Naive thymus-derived CD4-positive, alpha-beta T cell (primary cell): ENCODE results near the gene SETD6. TPM values are rescaled to one million over a fixed set of nuclear protein-coding genes. Genes with fewer than 3 reads are reported as not detected.

ENCODE experiments used
- ATAC-seq: fragments of 150-1000 bp; cut with Tn5 transposase; 2 replicates; pipeline ENCODE4 v1.10.0; 2021; ENCODE audit warnings: mild to moderate bottlenecking, moderate library complexity
- CTCF ChIA-PET: fragments of 350-600 bp; sonication (Branson Sonifier 250); formaldehyde crosslinking; loops from one replicate; lab custom pipeline; 2021; ENCODE audit warnings: antibody characterized with exemption; lab: Charles Lee
- POLR2A ChIA-PET: fragments of 350-600 bp; sonication (Branson Sonifier 250); formaldehyde crosslinking; loops from one replicate; lab custom pipeline; 2021; ENCODE audit warnings: antibody characterized with exemption, inconsistent platforms; lab: Charles Lee
- DNase-seq, 9 donors: peaks; one replicate each; pipeline versions ENCODE4 v3.0.0 to v3.0.0-alpha.2; 2020 to 2022; ENCODE audit warnings: mixed read lengths in 1 of 9
- H3K27ac ChIP-seq: one replicate; pipeline ENCODE4 v1.7.0; 2013; ENCODE audit warnings: mild to moderate bottlenecking, low read depth, low read length, moderate library complexity
- H3K27me3 ChIP-seq, 2 donors: one replicate each; pipeline ENCODE4 v1.7.0; 2013; ENCODE audit warnings: low read length in 2 of 2, mild to moderate bottlenecking in 2 of 2, moderate library complexity in 2 of 2; ENCODE audit not compliant: control insufficient read depth in 2 of 2, insufficient read depth in 2 of 2
- H3K36me3 ChIP-seq, 3 experiments: 1 replicate in 2 of 3; 2 replicates in 1 of 3; pipeline ENCODE4 v1.7.0; 2013; ENCODE audit warnings: low read length in 3 of 3, mild to moderate bottlenecking in 3 of 3, moderate library complexity in 1 of 3; ENCODE audit not compliant: insufficient read depth in 3 of 3, control insufficient read depth in 2 of 3
- H3K4me1 ChIP-seq, 2 donors: one replicate each; pipeline ENCODE4 v1.7.0; 2013; ENCODE audit warnings: low read length in 2 of 2, mild to moderate bottlenecking in 2 of 2, moderate library complexity in 1 of 2; ENCODE audit not compliant: control insufficient read depth in 2 of 2, insufficient read depth in 2 of 2
- H3K4me3 ChIP-seq: 2 replicates; pipeline ENCODE4 v1.7.0; 2013; ENCODE audit warnings: mild to moderate bottlenecking, low read length
- H3K9me3 ChIP-seq, 3 experiments: 1 replicate in 2 of 3; 2 replicates in 1 of 3; pipeline ENCODE4 v1.7.0; 2013; ENCODE audit warnings: low read length in 3 of 3; ENCODE audit not compliant: control insufficient read depth in 2 of 3
- H3K27ac Mint-ChIP-seq, 9 donors: one replicate each; pipeline ENCODE4 v1.8.0; 2020 to 2022; ENCODE audit warnings: mixed read lengths in 9 of 9, mild to moderate bottlenecking in 8 of 9, moderate library complexity in 5 of 9, inconsistent platforms in 2 of 9
- H3K27me3 Mint-ChIP-seq, 5 donors: one replicate each; pipeline ENCODE4 v1.8.0; 2021 to 2022; ENCODE audit warnings: mixed read lengths in 5 of 5, mild to moderate bottlenecking in 1 of 5
- H3K36me3 Mint-ChIP-seq, 5 donors: one replicate each; pipeline ENCODE4 v1.8.0; 2020 to 2022; ENCODE audit warnings: mixed read lengths in 5 of 5, mild to moderate bottlenecking in 3 of 5, inconsistent platforms in 1 of 5
- H3K4me1 Mint-ChIP-seq, 7 donors: one replicate each; pipeline ENCODE4 v1.8.0; 2020 to 2022; ENCODE audit warnings: mixed read lengths in 7 of 7, mild to moderate bottlenecking in 3 of 7, inconsistent platforms in 1 of 7
- H3K4me3 Mint-ChIP-seq, 10 donors: one replicate each; pipeline ENCODE4 v1.8.0; 2020 to 2022; ENCODE audit warnings: mild to moderate bottlenecking in 10 of 10, mixed read lengths in 10 of 10, moderate library complexity in 6 of 10, inconsistent platforms in 2 of 10
- H3K9me3 Mint-ChIP-seq, 11 donors: one replicate each; pipeline ENCODE4 v1.8.0; 2020 to 2022; ENCODE audit warnings: mixed read lengths in 11 of 11, mild to moderate bottlenecking in 4 of 11, inconsistent platforms in 1 of 11, moderate library complexity in 1 of 11
- intact Hi-C, 2 donors: fragments of 100-400 bp; cut with micrococcal nuclease; formaldehyde crosslinking; loops; one replicate each; pipeline ENCODE4 v1.15.1; 2023
- polyA plus RNA-seq, 2 donors: library from polyadenylated mRNA; unstranded; fragments of 300-500 nt; fragmentation: Illumina TruSeq; gene quantifications; one replicate each; pipeline ENCODE4 v1.2.3, GENCODE V29; 2021
- total RNA-seq, 6 experiments: library from RNA in 5 of 6; stranded (reverse) in 5 of 6; gene quantifications; 1 replicate in 5 of 6; 2 replicates in 1 of 6; pipeline ENCODE4 v1.2.3 and lab custom pipeline; 2021 to 2026

SETD6 gene
- total and polyA plus RNA-seq, 7 experiments from 2014 or later, result 9.8 to 41.3 (median 23.4) TPM

DNA sequence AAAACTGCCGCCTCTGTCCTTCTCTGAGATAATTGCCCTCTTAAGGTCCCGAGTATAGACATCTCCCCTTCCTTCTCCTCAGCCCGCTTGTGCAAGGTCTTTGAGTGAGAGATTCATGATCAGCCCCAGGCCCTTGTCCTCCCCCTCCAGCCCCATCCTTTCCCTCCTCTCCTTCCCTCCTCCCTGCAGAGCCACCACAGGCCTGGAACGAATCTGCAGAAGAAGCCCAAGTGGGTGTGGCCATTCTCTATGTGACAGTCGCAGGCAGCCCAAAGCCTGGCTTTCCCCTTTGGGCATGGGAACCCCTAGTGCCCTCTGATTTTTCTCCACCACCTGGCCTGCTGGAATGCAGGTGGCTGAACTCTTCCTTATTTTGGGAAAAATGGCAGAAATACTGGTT, 22.6 kb upstream of the SETD6 start:
- H3K4me3 ChIP-seq, result no peak overlapping the region
- no peaks in the 10 kb centered on the region for H3K27me3 ChIP-seq
- POLR2A ChIA-PET, result interaction anchor here (0.6 kb wide), 1 partner anchor 164 kb away, joined by 3 read pairs; no protein-coding TSS in a partner anchor
- H3K4me1 ChIP-seq, result peaks cover 0 to 3% of the 10 kb centered on the region in 2 donors
- Mint-ChIP-seq H3K36me3 (no peaks in the 10 kb centered on the region), H3K27me3 (peaks cover 0 to 6% (median 0%) of the 10 kb centered on the region in 5 donors), H3K27ac (peak overlapping the region in 2 of 9 donors; percentile 47), H3K4me1 (peaks cover 0 to 12% (median 0%) of the 10 kb centered on the region in 7 donors), H3K9me3 (no peaks in the 10 kb centered on the region), H3K4me3 (no peak overlapping the region)
- intact Hi-C loops, result no loop called here
- H3K9me3 ChIP-seq, result no peaks in the 10 kb centered on the region
- H3K27ac ChIP-seq, result no peak overlapping the region
- CTCF ChIA-PET, result interaction anchor here (0.6 to 2.3 kb wide), 3 partner anchors 22 to 156 kb away, joined by 3 to 5 read pairs (median 5); no protein-coding TSS in a partner anchor
- DNase-seq (no peak), ATAC-seq (no peak)
- no peaks in the 10 kb centered on the region for H3K36me3 ChIP-seq

DNA sequence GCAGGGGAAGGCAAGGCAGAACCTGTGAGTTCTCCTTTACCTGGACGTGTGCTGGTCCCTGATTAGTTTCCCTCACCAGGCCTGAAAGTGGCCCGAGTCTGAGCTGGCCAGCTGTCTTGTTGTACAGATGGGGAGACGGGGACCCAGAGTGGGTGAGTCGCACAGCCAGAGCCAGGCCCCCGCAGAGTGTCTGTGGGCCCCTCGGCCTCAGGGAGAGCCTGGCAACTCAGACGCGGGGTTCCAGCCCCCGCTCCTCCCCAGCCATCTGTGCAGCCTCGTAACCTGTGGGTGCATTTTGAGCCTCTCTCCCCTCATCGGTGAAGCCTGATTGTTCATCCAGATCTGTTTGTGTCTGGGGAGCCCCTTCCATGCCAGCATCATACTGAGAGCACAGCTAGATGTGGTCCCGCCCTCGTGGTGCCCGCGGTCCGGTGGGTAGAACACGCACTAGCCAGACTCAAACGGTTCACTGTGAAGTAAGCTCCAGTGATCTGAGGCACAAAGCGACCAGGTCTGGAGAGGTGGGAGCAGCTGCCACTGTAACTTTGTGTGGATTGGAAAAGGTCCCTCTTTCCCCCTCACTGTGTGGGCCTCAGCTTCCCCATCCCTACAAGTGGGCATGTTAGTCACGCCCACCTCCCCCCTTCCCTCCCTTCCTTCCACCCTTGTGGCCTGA, 21.4 kb upstream of the SETD6 start:
- ChIA-PET CTCF (interaction anchor here (1.2 to 2.3 kb wide), 2 partner anchors 18 to 157 kb away, joined by 3 to 5 read pairs; no protein-coding TSS in a partner anchor), POLR2A (no interaction called here)
- Histone ChIP-seq H3K9me3 (no peaks in the 10 kb centered on the region), H3K4me1 (peaks cover 0 to 3% of the 10 kb centered on the region in 2 donors), H3K27ac (no peak overlapping the region), H3K27me3 (no peaks in the 10 kb centered on the region), H3K4me3 (no peak overlapping the region), H3K36me3 (no peaks in the 10 kb centered on the region)
- H3K4me1 Mint-ChIP-seq, result peaks cover 0 to 14% (median 0%) of the 10 kb centered on the region in 7 donors
- H3K27ac Mint-ChIP-seq, result no peak overlapping the region
- no peaks in the 10 kb centered on the region for H3K9me3 Mint-ChIP-seq
- no peaks in the 10 kb centered on the region for H3K36me3 Mint-ChIP-seq
- DNase-seq, result no peak
- H3K27me3 Mint-ChIP-seq, result peaks cover 0 to 7% (median 0%) of the 10 kb centered on the region in 5 donors
- no peak for ATAC-seq
- intact Hi-C loops, result no loop called here
- H3K4me3 Mint-ChIP-seq, result no peak overlapping the region

DNA sequence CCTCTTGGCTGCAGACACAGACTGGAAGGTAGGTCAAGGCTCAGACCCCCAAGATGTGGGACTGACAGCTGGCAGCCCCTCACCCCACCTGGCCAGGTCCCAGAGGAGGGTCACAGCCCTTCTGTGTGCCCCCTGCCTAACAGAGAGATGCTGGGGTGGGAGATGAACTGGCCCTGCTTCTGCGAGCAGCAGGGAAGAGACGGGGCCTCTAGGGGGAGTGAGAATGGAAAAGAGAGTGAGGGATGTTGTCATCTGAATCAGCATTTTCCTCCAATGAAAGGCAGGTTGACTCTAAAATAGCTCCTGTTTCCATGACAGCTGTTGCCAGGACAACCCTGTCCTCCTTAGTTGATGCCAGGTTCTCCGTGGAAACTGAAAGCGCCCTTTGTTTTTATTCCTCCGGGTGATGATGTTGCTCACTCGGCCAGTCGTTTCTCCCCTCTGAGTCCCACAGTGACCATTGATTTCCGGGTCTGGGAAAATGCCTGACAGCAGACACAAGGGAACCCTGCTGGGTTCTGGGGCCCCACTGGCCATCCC, 20.3 kb upstream of the SETD6 start:
- intact Hi-C loops, result loop anchor here in 1 of 2 donors (1.0 kb wide), 2 partner anchors 135 to 261 kb away; no protein-coding TSS in a partner anchor
- Mint-ChIP-seq H3K27me3 (peaks cover 0 to 14% (median 0%) of the 10 kb centered on the region in 5 donors), H3K9me3 (no peaks in the 10 kb centered on the region), H3K27ac (peak overlapping the region in 5 of 9 donors; percentile 36 to 75 (median 59)), H3K4me3 (peak overlapping the region in 1 of 10 donors; percentile 11), H3K36me3 (no peaks in the 10 kb centered on the region), H3K4me1 (peaks cover 0 to 14% (median 3%) of the 10 kb centered on the region in 7 donors)
- DNase-seq (peak in 8 of 9 donors; percentile 23 to 83 (median 56)), ATAC-seq (peak; percentile 63)
- Histone ChIP-seq H3K36me3 (no peaks in the 10 kb centered on the region), H3K9me3 (no peaks in the 10 kb centered on the region), H3K4me3 (no peak overlapping the region), H3K4me1 (peaks cover 0 to 3% of the 10 kb centered on the region in 2 donors), H3K27me3 (no peaks in the 10 kb centered on the region), H3K27ac (no peak overlapping the region)
- POLR2A ChIA-PET, result no interaction called here
- CTCF ChIA-PET, result interaction anchor here (2.3 kb wide), 1 partner anchor 159 kb away, joined by 5 read pairs; no protein-coding TSS in a partner anchor

DNA sequence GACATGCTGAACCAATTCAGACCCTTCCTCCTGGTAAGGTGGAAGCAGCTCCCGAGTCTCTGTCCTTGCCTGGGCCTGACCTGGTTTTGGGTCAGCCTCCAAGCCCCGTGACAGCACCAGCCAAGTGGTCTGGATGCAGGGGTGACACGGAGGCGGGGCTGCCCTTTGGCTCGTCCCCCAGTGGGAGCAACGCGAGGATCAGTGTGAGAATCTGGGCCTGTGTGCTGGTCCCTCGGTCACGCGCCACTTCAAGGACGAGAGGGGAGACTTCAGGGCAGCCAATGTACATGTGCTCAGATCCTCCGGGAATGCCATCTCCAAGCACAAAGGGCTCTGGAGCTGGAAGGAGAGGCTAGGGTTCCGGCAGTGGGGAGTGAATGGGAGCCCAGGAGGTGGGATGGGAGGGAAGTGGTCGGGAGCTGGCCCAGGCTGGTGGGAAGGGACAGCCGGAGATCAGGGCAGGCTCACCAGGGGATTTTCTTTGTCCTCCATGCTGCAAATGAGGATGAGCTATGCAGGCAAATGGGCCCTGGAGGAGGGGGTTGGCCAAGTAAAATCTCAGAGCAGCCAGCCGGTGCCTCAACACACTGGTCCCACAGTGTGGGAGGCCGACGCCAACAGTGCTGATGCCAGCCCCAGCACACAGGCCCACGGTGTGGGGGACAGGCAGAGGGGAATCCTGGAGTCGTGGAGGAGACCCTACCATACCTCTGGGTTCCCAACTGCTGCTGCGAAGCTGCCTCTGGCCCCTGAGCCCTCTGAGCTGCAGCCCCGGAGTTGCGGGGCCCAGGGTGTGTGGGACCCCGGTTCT, 19.6 kb upstream of the SETD6 start:
- no peak for ATAC-seq
- Histone ChIP-seq H3K36me3 (no peaks in the 10 kb centered on the region), H3K4me3 (no peak overlapping the region), H3K27ac (no peak overlapping the region), H3K27me3 (no peaks in the 10 kb centered on the region), H3K4me1 (peaks cover 0 to 3% of the 10 kb centered on the region in 2 donors), H3K9me3 (no peaks in the 10 kb centered on the region)
- intact Hi-C loops, result loop anchor here in 1 of 2 donors (1.0 kb wide), 2 partner anchors 135 to 261 kb away; no protein-coding TSS in a partner anchor
- Mint-ChIP-seq H3K4me1 (peaks cover 0 to 18% (median 7%) of the 10 kb centered on the region in 7 donors), H3K27ac (peak overlapping the region in 5 of 9 donors; percentile 36 to 74 (median 59)), H3K36me3 (no peaks in the 10 kb centered on the region), H3K4me3 (peak overlapping the region in 1 of 10 donors; percentile 11), H3K27me3 (peaks cover 0 to 14% (median 0%) of the 10 kb centered on the region in 5 donors), H3K9me3 (no peaks in the 10 kb centered on the region)
- ChIA-PET CTCF (no interaction called here), POLR2A (interaction anchor here (0.5 kb wide), 1 partner anchor 46 kb away, joined by 3 read pairs; no protein-coding TSS in a partner anchor)
- no peak for DNase-seq

DNA sequence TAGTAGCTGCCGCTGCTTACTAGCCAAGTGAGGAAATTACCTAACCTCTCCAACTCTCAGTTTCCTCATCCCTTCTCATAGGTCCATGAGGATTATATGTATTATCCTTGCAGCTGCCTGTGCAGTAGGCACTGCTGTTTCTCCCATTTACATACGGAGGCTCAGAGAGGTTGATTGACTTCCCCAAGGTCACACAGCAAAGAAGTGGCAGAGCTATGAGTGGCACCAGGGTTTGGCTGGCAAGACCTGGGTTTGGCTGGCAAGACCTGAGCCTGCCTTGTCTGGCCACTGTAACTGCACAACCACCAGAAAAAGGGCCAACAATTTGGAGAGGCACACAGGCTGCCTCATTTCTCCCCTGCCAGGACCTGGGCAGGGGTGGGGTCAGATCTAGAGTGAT, 17.8 kb upstream of the SETD6 start:
- Mint-ChIP-seq H3K9me3 (no peaks in the 10 kb centered on the region), H3K27me3 (peaks cover 0 to 14% (median 0%) of the 10 kb centered on the region in 5 donors), H3K4me1 (peaks cover 8 to 26% (median 14%) of the 10 kb centered on the region in 7 donors), H3K36me3 (no peaks in the 10 kb centered on the region), H3K4me3 (peak overlapping the region in 1 of 10 donors; percentile 17), H3K27ac (peak overlapping the region in 2 of 9 donors; percentile 33 to 78)
- peaks cover 0 to 11% of the 10 kb centered on the region in 2 donors for H3K4me1 ChIP-seq
- H3K27me3 ChIP-seq, result no peaks in the 10 kb centered on the region
- DNase-seq (no peak), ATAC-seq (no peak)
- no peaks in the 10 kb centered on the region for H3K9me3 ChIP-seq
- CTCF ChIA-PET, result interaction anchor here (1.1 kb wide), 1 partner anchor 9 kb away, joined by 4 read pairs; no protein-coding TSS in a partner anchor
- POLR2A ChIA-PET, result interaction anchor here (0.7 kb wide), 1 partner anchor 13 kb away, joined by 3 read pairs; no protein-coding TSS in a partner anchor
- H3K36me3 ChIP-seq, result no peaks in the 10 kb centered on the region
- H3K27ac ChIP-seq, result no peak overlapping the region
- H3K4me3 ChIP-seq, result no peak overlapping the region
- intact Hi-C loops, result no loop called here

DNA sequence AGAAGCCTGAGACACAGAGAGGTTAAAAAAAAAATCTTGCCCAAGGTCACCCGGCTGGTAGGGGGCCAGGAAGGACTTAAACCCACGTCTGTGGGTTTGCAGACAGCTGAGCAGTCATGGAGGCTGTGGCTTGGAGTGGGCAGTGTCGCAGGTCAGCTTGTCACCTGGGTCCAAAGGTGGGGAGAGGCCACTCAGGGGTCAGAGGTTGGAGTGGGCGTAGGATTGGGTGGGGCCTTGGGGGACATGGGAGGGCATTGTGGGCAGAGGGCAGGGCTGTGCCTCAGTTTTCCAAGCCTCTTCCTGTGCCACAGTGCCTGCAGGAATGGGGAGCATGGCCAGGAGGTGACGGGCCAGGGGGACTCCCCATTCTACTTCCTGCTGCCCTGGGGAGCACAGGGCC, 17.4 kb upstream of the SETD6 start:
- H3K27me3 Mint-ChIP-seq, result peaks cover 0 to 11% (median 0%) of the 10 kb centered on the region in 5 donors
- H3K36me3 Mint-ChIP-seq, result no peaks in the 10 kb centered on the region
- no peaks in the 10 kb centered on the region for H3K9me3 Mint-ChIP-seq
- ChIA-PET CTCF (interaction anchor here (1.1 kb wide), 1 partner anchor 9 kb away, joined by 4 read pairs; no protein-coding TSS in a partner anchor), POLR2A (no interaction called here)
- Histone ChIP-seq H3K36me3 (no peaks in the 10 kb centered on the region), H3K27ac (no peak overlapping the region), H3K4me1 (peaks cover 0 to 11% of the 10 kb centered on the region in 2 donors), H3K9me3 (no peaks in the 10 kb centered on the region), H3K4me3 (no peak overlapping the region), H3K27me3 (no peaks in the 10 kb centered on the region)
- H3K4me3 Mint-ChIP-seq, result peak overlapping the region in 2 of 10 donors; percentile 17 to 33
- H3K27ac Mint-ChIP-seq, result peak overlapping the region in 3 of 9 donors; percentile 67 to 78 (median 72)
- H3K4me1 Mint-ChIP-seq, result peaks cover 8 to 26% (median 14%) of the 10 kb centered on the region in 7 donors
- ATAC-seq (no peak), DNase-seq (no peak)
- intact Hi-C loops, result no loop called here
